ENCODE results near the gene SCEL.

The SCEL gene

GRCh38 chr13:77687799-77688198, 152.3 kb downstream of the SCEL start:
- no peak for DNase-seq

- no peak for DNase-seq
These were observed 156.4 kb downstream of the SCEL start for GRCh38 chr13:77691871-77692270.

- peak in 1 of 2 donors; percentile 63 for DNase-seq
These were observed 157.4 kb downstream of the SCEL start for GRCh38 chr13:77692746-77693448.

- DNase-seq, result no peak
These were observed 158.0 kb downstream of the SCEL start for GRCh38 chr13:77693449-77693940.

All from hippocampal formation (tissue), 2 donors.